Endodermal cell (in vitro differentiated cells): ENCODE data around the gene G6PC1. TPM values are rescaled to one million over a fixed set of nuclear protein-coding genes. Genes with fewer than 3 reads are reported as not detected.
A peak's percentile ranks its signal among the peaks of the same experiment; 100 is the strongest.

ENCODE experiments used
- DNase-seq: peaks from one replicate; pipeline ENCODE4 v3.0.0-alpha.2; 2017
- H3K27ac ChIP-seq: 2 replicates; pipeline ENCODE4 v1.5.1; 2013; ENCODE audit warnings: mild to moderate bottlenecking, low read depth, low read length, moderate library complexity
- H3K27me3 ChIP-seq: 2 replicates; pipeline ENCODE4 v1.6.1; 2013; ENCODE audit warnings: mild to moderate bottlenecking, low read length, moderate library complexity; ENCODE audit not compliant: insufficient read depth, control insufficient read depth, poor library complexity, severe bottlenecking
- H3K36me3 ChIP-seq: 2 replicates; pipeline ENCODE4 v1.7.0; 2013; ENCODE audit warnings: mild to moderate bottlenecking, low read length, moderate library complexity; ENCODE audit not compliant: control insufficient read depth, insufficient read depth
- H3K4me1 ChIP-seq: one replicate; pipeline ENCODE4 v1.7.0; 2013; ENCODE audit warnings: low read length; ENCODE audit not compliant: control insufficient read depth, insufficient read depth
- H3K4me3 ChIP-seq: 2 replicates; pipeline ENCODE4 v1.5.1; 2013; ENCODE audit warnings: mild to moderate bottlenecking, low read length, moderate library complexity
- H3K9ac ChIP-seq: 2 replicates; pipeline ENCODE4 v1.6.1; 2013; ENCODE audit warnings: mild to moderate bottlenecking, low read length, moderate library complexity; ENCODE audit not compliant: poor library complexity, severe bottlenecking; ENCODE audit errors: extremely low read depth
- H3K9me3 ChIP-seq: 2 replicates; pipeline ENCODE4 v1.6.1; 2013; ENCODE audit warnings: mild to moderate bottlenecking, low read length, moderate library complexity; ENCODE audit not compliant: control insufficient read depth
- H3K27ac Mint-ChIP-seq: 2 replicates; pipeline ENCODE4 v1.8.0; 2020; ENCODE audit warnings: mixed read lengths
- H3K27me3 Mint-ChIP-seq: 2 replicates; pipeline ENCODE4 v1.8.0; 2021; ENCODE audit warnings: mild to moderate bottlenecking, mixed read lengths; ENCODE audit not compliant: insufficient read depth
- H3K36me3 Mint-ChIP-seq: 2 replicates; pipeline ENCODE4 v1.8.0; 2020; ENCODE audit warnings: low read depth, mixed read lengths
- H3K4me1 Mint-ChIP-seq: 2 replicates; pipeline ENCODE4 v1.8.0; 2020; ENCODE audit warnings: mixed read lengths
- H3K4me3 Mint-ChIP-seq: 2 replicates; pipeline ENCODE4 v1.8.0; 2020; ENCODE audit warnings: mild to moderate bottlenecking, moderate library complexity, mixed read lengths
- H3K9me3 Mint-ChIP-seq: 2 replicates; pipeline ENCODE4 v1.8.0; 2020; ENCODE audit warnings: mild to moderate bottlenecking, mixed read lengths
- CTCF ChIP-seq: fragments of 200-600 bp; sonication (generic); conservative IDR thresholded peaks from 2 replicates; pipeline ENCODE4 v1.5.0; 2021; ENCODE audit warnings: antibody characterized with exemption, mild to moderate bottlenecking
- WGBS, 2 experiments: methylation state at CpG; one replicate each; pipeline versions ENCODE4 v1.1.5 to v1.1.7; 2013; ENCODE audit warnings: missing lambda C conversion rate in 2 of 2, mixed read lengths in 1 of 2; ENCODE audit not compliant: insufficient coverage in 1 of 2, insufficient read length in 1 of 2; 5-methylcytosine and 5-hydroxymethylcytosine counted together
- total RNA-seq, 2 donors: library from RNA; stranded (reverse); fragmentation: NEBNext Ultra II Directional in 1 of 2; extraction: Animal tissue kit (Norgen Biotek cat#: 25700) in 1 of 2; gene quantifications; 2 replicates in 1 of 2; 3 replicates in 1 of 2; pipeline ENCODE4 v1.2.1, GENCODE V29; 2021

G6PC1 gene
- total RNA-seq, 2 donors from 2014 or later = not detected

GRCh38 chr17:42857389-42857788, 43.2 kb upstream of the G6PC1 start:
- H3K27me3 Mint-ChIP-seq = no peaks in the 10 kb centered on the region
- no peaks in the 10 kb centered on the region for H3K4me1 ChIP-seq
- H3K27ac Mint-ChIP-seq = no peak overlapping the region
- H3K9ac ChIP-seq = no peak overlapping the region
- no peak overlapping the region for H3K27ac ChIP-seq
- H3K36me3 Mint-ChIP-seq = no peaks in the 10 kb centered on the region
- H3K9me3 Mint-ChIP-seq = no peaks in the 10 kb centered on the region
- peak; percentile 59 for DNase-seq
- H3K4me3 ChIP-seq = no peak overlapping the region
- no peak overlapping the region for H3K4me3 Mint-ChIP-seq
- no peak for TF ChIP-seq CTCF
- no peaks in the 10 kb centered on the region for H3K9me3 ChIP-seq
- WGBS, 2 experiments = 67% methylated on average over 1 of the region's 1 CpG; no CpG with 5 or more reads in 1 of the 2 experiments
- H3K4me1 Mint-ChIP-seq = no peaks in the 10 kb centered on the region
- H3K36me3 ChIP-seq = no peaks in the 10 kb centered on the region
- no peaks in the 10 kb centered on the region for H3K27me3 ChIP-seq

- WGBS, 2 experiments = 83 to 89% methylated on average over 7 of the region's 7 CpGs
- H3K9me3 Mint-ChIP-seq = peaks cover 13% of the 10 kb centered on the region
- no peaks in the 10 kb centered on the region for H3K36me3 Mint-ChIP-seq
- Histone ChIP-seq H3K9ac (no peak overlapping the region), H3K27ac (no peak overlapping the region), H3K4me1 (no peaks in the 10 kb centered on the region), H3K36me3 (no peaks in the 10 kb centered on the region), H3K4me3 (no peak overlapping the region), H3K9me3 (peaks cover 5% of the 10 kb centered on the region), H3K27me3 (no peaks in the 10 kb centered on the region)
- TF ChIP-seq CTCF = no peak
- no peak overlapping the region for H3K4me3 Mint-ChIP-seq
- peaks cover 8% of the 10 kb centered on the region for H3K4me1 Mint-ChIP-seq
- no peak for DNase-seq
- peaks cover 2% of the 10 kb centered on the region for H3K27me3 Mint-ChIP-seq
- no peak overlapping the region for H3K27ac Mint-ChIP-seq
These were observed 34.9 kb upstream of the G6PC1 start for GRCh38 chr17:42865638-42866094.

- Histone ChIP-seq H3K4me1 (no peaks in the 10 kb centered on the region), H3K9me3 (peaks cover 10% of the 10 kb centered on the region), H3K4me3 (no peak overlapping the region), H3K27ac (no peak overlapping the region), H3K36me3 (no peaks in the 10 kb centered on the region), H3K9ac (no peak overlapping the region), H3K27me3 (no peaks in the 10 kb centered on the region)
- no peak for TF ChIP-seq CTCF
- peaks cover 19% of the 10 kb centered on the region for H3K9me3 Mint-ChIP-seq
- peaks cover 2% of the 10 kb centered on the region for H3K27me3 Mint-ChIP-seq
- no peaks in the 10 kb centered on the region for H3K36me3 Mint-ChIP-seq
- peak; percentile 43 for DNase-seq
- H3K27ac Mint-ChIP-seq = no peak overlapping the region
- no peak overlapping the region for H3K4me3 Mint-ChIP-seq
- H3K4me1 Mint-ChIP-seq = peaks cover 8% of the 10 kb centered on the region
- WGBS, 2 experiments = 93 to 96% methylated on average over 3 to 4 of the region's 4 CpGs
These were observed 34.4 kb upstream of the G6PC1 start for GRCh38 chr17:42866216-42866615.
